ENCODE data around the gene TCOF1.

TCOF1 gene

DNA sequence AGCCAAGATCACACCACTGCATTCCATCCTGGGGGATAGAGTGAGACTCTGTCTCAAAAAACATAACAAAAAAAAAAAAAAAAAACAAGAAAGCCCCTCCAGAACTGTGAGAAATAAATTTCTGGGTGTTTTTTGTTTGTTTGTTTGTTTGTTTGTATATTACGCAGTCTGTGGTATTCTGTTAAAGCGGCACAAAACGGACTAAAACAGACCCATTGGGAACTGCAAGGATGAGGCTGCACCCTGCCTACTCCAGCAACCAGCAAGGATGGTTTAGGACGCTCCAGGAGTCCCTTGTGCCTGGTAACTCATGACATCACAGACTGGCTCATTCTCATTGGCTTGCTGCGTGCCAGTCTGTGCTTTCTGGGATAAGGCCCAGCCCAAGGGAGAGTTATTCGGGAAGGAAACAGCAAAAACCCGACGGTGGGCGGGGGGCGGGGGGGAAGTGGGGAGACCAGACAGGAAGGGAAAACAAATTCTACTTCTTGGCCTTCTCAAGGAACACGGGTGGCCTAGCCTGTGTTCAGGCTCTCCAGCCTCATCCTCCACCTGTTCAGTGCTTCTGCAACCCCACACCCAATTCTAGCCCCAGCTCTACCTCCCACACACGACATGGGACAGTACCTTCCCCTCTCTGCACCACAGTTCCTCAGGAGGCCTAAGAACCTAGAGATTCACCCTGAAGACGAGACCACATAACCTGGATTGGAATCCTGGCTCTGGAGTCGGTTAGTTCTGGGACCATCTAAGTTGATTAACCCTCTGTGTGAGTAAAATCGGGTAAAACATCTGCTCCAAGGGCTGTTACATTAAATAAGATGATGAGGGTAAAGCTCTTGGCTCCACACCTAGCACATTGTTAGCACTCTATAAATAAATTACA, 52.4 kb downstream of the TCOF1 start:
- Histone ChIP-seq H3K27ac (replicated peaks) (peak overlapping the region; percentile 54), H3K4me3 (replicated peaks; ENCODE audit: insufficient read depth, low read length) (peak overlapping the region; percentile 26), H3K27me3 (ENCODE audit: insufficient read depth, poor library complexity, severe bottlenecking) (no peaks in the 10 kb centered on the region)
- TF ChIP-seq SPI1 (IDR thresholded peaks at IDR 0.05; ENCODE audit: borderline replicate concordance, low read depth) (no peak), GABPA (IDR thresholded peaks at IDR 0.05; ENCODE audit: low read depth) (no peak), POLR2AphosphoS5 (IDR thresholded peaks at IDR 0.05; ENCODE audit: low read depth) (no peak)
- TF ChIP-seq, protein P1, sequence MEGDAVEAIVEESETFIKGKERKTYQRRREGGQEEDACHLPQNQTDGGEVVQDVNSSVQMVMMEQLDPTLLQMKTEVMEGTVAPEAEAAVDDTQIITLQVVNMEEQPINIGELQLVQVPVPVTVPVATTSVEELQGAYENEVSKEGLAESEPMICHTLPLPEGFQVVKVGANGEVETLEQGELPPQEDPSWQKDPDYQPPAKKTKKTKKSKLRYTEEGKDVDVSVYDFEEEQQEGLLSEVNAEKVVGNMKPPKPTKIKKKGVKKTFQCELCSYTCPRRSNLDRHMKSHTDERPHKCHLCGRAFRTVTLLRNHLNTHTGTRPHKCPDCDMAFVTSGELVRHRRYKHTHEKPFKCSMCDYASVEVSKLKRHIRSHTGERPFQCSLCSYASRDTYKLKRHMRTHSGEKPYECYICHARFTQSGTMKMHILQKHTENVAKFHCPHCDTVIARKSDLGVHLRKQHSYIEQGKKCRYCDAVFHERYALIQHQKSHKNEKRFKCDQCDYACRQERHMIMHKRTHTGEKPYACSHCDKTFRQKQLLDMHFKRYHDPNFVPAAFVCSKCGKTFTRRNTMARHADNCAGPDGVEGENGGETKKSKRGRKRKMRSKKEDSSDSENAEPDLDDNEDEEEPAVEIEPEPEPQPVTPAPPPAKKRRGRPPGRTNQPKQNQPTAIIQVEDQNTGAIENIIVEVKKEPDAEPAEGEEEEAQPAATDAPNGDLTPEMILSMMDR (IDR thresholded peaks at IDR 0.05; ENCODE audit: insufficient read depth, low read length): no peak
- TF ChIP-seq, protein P2, sequence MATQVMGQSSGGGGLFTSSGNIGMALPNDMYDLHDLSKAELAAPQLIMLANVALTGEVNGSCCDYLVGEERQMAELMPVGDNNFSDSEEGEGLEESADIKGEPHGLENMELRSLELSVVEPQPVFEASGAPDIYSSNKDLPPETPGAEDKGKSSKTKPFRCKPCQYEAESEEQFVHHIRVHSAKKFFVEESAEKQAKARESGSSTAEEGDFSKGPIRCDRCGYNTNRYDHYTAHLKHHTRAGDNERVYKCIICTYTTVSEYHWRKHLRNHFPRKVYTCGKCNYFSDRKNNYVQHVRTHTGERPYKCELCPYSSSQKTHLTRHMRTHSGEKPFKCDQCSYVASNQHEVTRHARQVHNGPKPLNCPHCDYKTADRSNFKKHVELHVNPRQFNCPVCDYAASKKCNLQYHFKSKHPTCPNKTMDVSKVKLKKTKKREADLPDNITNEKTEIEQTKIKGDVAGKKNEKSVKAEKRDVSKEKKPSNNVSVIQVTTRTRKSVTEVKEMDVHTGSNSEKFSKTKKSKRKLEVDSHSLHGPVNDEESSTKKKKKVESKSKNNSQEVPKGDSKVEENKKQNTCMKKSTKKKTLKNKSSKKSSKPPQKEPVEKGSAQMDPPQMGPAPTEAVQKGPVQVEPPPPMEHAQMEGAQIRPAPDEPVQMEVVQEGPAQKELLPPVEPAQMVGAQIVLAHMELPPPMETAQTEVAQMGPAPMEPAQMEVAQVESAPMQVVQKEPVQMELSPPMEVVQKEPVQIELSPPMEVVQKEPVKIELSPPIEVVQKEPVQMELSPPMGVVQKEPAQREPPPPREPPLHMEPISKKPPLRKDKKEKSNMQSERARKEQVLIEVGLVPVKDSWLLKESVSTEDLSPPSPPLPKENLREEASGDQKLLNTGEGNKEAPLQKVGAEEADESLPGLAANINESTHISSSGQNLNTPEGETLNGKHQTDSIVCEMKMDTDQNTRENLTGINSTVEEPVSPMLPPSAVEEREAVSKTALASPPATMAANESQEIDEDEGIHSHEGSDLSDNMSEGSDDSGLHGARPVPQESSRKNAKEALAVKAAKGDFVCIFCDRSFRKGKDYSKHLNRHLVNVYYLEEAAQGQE (IDR thresholded peaks at IDR 0.05; ENCODE audit: insufficient replicate concordance, low read depth): no peak
- peak; percentile 66 to 79 for DNase-seq (ENCODE audit: low read depth in 1 of 2, low spot score in 1 of 2)

DNA sequence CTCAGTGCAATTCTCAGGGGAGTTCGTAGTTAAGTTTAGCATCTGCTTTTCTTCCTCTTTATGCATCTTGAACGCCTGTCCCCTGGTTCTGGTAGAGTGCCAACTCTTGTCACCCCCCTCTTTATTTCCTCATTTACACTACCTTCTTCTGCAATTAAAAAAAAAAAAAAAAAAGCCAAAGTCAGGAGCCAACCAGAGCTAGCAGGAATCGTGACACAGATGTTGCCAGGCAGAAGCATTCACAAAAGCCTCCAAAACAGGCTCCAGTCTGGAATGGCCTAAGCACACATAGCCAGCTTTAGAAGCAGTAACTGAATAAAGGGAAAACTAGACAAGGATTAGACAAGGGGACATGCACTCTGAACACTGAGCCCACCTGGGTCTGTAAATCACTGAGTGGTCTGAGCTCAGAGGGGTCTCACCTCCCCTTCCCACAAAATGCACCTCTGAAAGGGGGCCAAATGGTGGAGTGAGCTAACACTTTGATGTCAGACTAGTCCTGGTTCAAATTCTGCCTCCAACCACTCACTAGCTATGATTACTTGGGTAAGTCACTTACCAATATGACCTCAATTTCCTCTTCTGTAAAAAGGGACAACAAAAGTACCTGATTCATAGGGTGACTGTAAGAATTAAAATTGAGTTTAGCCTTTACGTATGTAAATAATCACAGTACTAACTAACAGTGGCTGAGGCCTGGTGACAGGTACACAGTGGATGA, 53.2 kb downstream of the TCOF1 start:
- Histone ChIP-seq H3K4me3 (replicated peaks; ENCODE audit: insufficient read depth, low read length) (peak overlapping the region; percentile 64; the same call in 1 of the 2 replicates), H3K27ac (replicated peaks) (peak overlapping the region; percentile 3; the same call in 1 of the 2 replicates), H3K27me3 (ENCODE audit: insufficient read depth, poor library complexity, severe bottlenecking) (no peaks in the 10 kb centered on the region)
- DNase-seq (ENCODE audit: low read depth in 1 of 2, low spot score in 1 of 2): peak; percentile 70 to 96
- TF ChIP-seq SPI1 (IDR thresholded peaks at IDR 0.05; ENCODE audit: borderline replicate concordance, low read depth) (no peak), POLR2AphosphoS5 (IDR thresholded peaks at IDR 0.05; ENCODE audit: low read depth) (peak; percentile 38; the same call in 1 of the 2 replicates), GABPA (IDR thresholded peaks at IDR 0.05; ENCODE audit: low read depth) (no peak)
- TF ChIP-seq, protein P1 (IDR thresholded peaks at IDR 0.05; ENCODE audit: insufficient read depth, low read length): no peak
- TF ChIP-seq, protein P2 (IDR thresholded peaks at IDR 0.05; ENCODE audit: insufficient replicate concordance, low read depth): no peak

DNA sequence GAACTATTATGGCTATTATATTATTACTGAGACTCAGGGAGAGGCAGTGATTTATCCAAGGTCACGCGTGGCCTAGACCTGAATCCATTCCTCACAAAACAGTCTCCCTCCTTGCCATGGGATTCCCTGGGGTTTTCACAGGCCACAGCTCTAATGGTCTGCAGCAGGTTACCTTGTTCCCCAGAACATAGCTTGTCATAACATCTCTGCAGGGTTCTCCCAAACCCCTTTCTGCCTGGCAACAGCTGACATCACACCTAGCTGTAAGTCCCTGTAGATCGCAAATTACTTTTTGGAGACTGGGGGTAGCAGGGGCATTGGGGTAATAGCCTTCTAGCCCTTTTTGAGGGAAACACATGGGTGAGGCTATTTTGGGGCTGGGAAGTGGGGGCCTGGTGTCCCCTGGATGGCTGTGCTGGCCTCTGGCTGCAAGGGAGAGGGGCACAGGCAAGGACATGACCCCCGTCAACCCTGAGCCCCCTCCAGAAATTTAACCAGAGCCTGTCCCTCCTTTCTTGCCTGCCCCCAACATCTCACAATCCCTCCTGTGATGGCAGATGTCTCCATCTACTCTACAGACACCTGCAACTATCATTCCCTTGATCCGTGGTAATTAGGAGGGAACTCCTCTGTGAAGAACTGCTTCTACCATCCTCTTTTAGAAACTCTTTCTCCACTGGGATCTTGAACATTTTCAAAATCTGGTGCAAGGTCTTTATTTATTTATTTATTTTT, 53.9 kb downstream of the TCOF1 start:
- Histone ChIP-seq H3K4me3 (replicated peaks; ENCODE audit: insufficient read depth, low read length) (peak overlapping the region; percentile 64), H3K27ac (replicated peaks) (peak overlapping the region; percentile 49), H3K27me3 (ENCODE audit: insufficient read depth, poor library complexity, severe bottlenecking) (no peaks in the 10 kb centered on the region)
- peak; percentile 21 to 25 for DNase-seq (ENCODE audit: low read depth in 1 of 2, low spot score in 1 of 2)
- no peak for TF ChIP-seq GABPA (IDR thresholded peaks at IDR 0.05; ENCODE audit: low read depth)
- no peak for TF ChIP-seq SPI1 (IDR thresholded peaks at IDR 0.05; ENCODE audit: borderline replicate concordance, low read depth)
- TF ChIP-seq, protein P1 (IDR thresholded peaks at IDR 0.05; ENCODE audit: insufficient read depth, low read length): no peak
- TF ChIP-seq POLR2AphosphoS5 (IDR thresholded peaks at IDR 0.05; ENCODE audit: low read depth): no peak
- TF ChIP-seq, protein P2 (IDR thresholded peaks at IDR 0.05; ENCODE audit: insufficient replicate concordance, low read depth): no peak
